Measurements from ENCODE around the gene SFXN2.
A peak's percentile ranks its signal among the peaks of the same experiment; 100 is the strongest.
"Not testable (repeated sequence)": the region's sequence is repeated elsewhere in the genome, so short reads cannot be mapped to it uniquely, and the experiment has no call there.

The SFXN2 gene

DNA sequence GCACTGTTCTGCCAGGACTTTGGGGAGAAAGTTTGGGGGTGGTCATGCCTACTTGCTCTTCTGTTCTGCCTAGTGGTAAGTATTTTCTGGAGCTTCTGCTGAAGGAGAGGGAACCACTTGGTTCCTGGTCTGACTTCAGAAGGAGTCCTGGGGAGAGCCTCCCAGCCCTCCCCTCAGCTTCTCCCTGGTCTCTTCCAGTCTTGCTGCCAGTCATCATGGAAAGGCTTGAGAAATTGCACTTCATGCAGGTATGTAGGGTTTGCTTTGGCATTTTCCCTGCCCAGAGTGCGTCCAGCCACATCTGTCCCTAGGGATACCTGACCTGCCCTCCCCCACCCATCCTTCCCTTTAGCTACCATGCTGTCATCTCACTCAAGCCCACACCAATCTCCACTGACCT, 18.2 kb downstream of the SFXN2 start:
- Histone ChIP-seq H3K4me3 (ENCODE audit: insufficient read depth, low read depth, low read length) (no peak overlapping the region), H3K4me1 (ENCODE audit: control insufficient read depth, insufficient read depth, low read length) (no peaks in the 10 kb centered on the region), H3K27ac (ENCODE audit: insufficient read depth, low read depth, low read length, poor library complexity, severe bottlenecking) (no peak overlapping the region), H3K36me3 (ENCODE audit: control insufficient read depth, insufficient read depth, low read length) (peaks cover 22% of the 10 kb centered on the region), H3K27me3 (ENCODE audit: control insufficient read depth, insufficient read depth, low read length, poor library complexity, severe bottlenecking) (no peaks in the 10 kb centered on the region), H3K9me3 (ENCODE audit: control insufficient read depth, low read length) (no peaks in the 10 kb centered on the region)
- WGBS, 2 experiments = 83 to 100% methylated on average over 1 of the region's 1 CpG

DNA sequence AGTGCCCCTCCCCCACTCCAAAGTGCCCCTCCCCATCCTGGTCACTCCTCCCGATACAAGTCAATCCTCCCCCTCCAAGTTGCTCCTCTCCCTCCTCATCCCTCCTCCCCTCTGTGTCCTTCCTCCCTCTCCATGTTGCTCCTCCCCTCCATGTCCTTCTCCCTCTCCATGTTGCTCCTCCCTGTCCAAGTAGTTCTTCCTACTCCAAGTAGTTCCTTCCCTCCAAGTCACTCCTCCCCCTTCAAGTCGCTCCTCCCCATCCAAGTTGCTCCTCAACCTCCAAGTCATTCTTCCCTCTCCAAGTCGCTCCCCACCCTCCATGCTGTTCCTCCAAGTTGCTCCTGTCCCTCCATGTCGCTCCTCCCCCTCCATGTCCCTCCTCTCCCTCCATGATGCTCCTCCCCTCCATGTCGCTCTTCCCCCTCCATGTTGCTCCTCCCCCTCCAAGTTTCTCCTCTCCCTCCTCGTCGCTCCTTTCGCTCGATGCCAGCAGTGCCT, 20.7 kb downstream of the SFXN2 start:
- Histone ChIP-seq H3K9me3 (ENCODE audit: control insufficient read depth, low read length) (no peaks in the 10 kb centered on the region), H3K4me1 (ENCODE audit: control insufficient read depth, insufficient read depth, low read length) (no peaks in the 10 kb centered on the region), H3K4me3 (ENCODE audit: insufficient read depth, low read depth, low read length) (no peak overlapping the region), H3K36me3 (ENCODE audit: control insufficient read depth, insufficient read depth, low read length) (peaks cover 16% of the 10 kb centered on the region), H3K27me3 (ENCODE audit: control insufficient read depth, insufficient read depth, low read length, poor library complexity, severe bottlenecking) (no peaks in the 10 kb centered on the region), H3K27ac (ENCODE audit: insufficient read depth, low read depth, low read length, poor library complexity, severe bottlenecking) (no peak overlapping the region)
- WGBS, 2 experiments = 67% methylated on average over 9 of the region's 9 CpGs

DNA sequence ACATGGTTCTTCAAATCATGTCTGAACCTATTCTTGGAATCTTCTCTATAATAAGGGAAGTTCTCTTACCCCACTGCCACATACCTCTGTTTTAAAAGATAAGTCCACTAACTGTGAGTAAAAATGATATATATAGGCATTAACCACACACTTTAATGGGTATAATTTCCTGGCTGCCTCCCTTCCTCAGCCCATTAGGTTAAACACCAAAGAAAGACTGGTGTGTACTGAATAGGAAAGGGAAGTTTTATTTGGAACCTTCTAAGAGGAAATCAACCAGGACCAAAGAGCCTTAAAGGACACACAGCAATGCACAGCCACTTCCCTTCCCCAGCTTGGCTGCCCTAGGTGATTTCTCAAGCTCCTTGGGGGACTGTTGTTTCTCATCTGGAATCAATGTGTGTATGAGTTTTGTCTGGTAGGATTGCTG, 24.3 kb downstream of the SFXN2 start:
- H3K27ac ChIP-seq (ENCODE audit: insufficient read depth, low read depth, low read length, poor library complexity, severe bottlenecking) = no peak overlapping the region
- no peaks in the 10 kb centered on the region for H3K27me3 ChIP-seq (ENCODE audit: control insufficient read depth, insufficient read depth, low read length, poor library complexity, severe bottlenecking)
- no peaks in the 10 kb centered on the region for H3K36me3 ChIP-seq (ENCODE audit: control insufficient read depth, insufficient read depth, low read length)
- H3K9me3 ChIP-seq (ENCODE audit: control insufficient read depth, low read length) = no peaks in the 10 kb centered on the region
- H3K4me3 ChIP-seq (ENCODE audit: insufficient read depth, low read depth, low read length) = no peak overlapping the region
- H3K4me1 ChIP-seq (ENCODE audit: control insufficient read depth, insufficient read depth, low read length) = no peaks in the 10 kb centered on the region

DNA sequence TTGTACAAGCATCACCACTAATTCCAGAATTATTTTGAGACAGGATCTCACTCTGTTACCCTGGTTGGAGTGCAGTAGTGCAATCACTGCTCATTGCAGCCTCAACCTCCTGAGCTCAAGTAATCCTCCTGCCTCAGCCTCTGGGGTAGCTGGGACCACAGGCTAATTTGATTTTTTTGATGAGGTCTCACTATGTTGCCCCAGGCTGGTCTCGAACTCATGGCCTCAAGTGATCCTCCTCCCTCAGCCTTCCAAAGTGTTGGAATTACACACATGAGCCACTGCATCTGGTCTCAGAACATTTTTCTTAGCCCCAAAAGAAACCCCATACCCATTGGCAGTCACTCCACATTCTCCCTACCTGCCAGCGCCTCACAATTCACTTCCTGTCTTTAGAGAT, 25.8 kb downstream of the SFXN2 start:
- WGBS, 2 experiments = 82% methylated on average over 2 of the region's 2 CpGs
- no peaks in the 10 kb centered on the region for H3K36me3 ChIP-seq (ENCODE audit: control insufficient read depth, insufficient read depth, low read length)
- no peaks in the 10 kb centered on the region for H3K27me3 ChIP-seq (ENCODE audit: control insufficient read depth, insufficient read depth, low read length, poor library complexity, severe bottlenecking)
- no peak overlapping the region for H3K4me3 ChIP-seq (ENCODE audit: insufficient read depth, low read depth, low read length)
- H3K9me3 ChIP-seq (ENCODE audit: control insufficient read depth, low read length) = no peaks in the 10 kb centered on the region
- H3K27ac ChIP-seq (ENCODE audit: insufficient read depth, low read depth, low read length, poor library complexity, severe bottlenecking) = no peak overlapping the region
- H3K4me1 ChIP-seq (ENCODE audit: control insufficient read depth, insufficient read depth, low read length) = peaks cover 6% of the 10 kb centered on the region

DNA sequence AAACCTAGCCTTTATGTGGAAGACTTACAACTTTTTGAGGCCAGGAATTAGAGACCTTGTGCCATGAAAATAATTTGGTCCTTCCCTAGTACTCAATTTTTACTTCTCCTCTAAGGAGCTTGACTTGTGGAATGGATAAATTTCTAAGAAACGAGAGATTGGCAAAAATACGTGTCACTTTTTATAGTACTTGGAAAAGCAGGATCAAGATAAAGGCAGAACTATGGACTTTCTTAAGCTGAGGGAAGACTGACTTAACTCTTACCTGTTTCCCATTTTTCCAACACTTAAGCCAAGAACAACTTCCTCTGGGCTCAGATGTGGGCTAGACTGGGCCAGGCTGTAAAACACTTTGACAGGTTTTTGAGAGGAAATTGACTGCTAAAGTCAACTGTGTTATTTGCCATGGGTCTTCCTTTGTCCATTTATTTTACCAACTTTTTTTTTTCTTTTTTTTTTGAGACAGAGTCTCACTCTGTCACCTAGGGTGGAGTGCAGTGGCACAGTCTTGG, 27.3 kb downstream of the SFXN2 start:
- H3K27ac ChIP-seq (ENCODE audit: insufficient read depth, low read depth, low read length, poor library complexity, severe bottlenecking) = no peak overlapping the region
- no peaks in the 10 kb centered on the region for H3K27me3 ChIP-seq (ENCODE audit: control insufficient read depth, insufficient read depth, low read length, poor library complexity, severe bottlenecking)
- no peaks in the 10 kb centered on the region for H3K36me3 ChIP-seq (ENCODE audit: control insufficient read depth, insufficient read depth, low read length)
- H3K4me1 ChIP-seq (ENCODE audit: control insufficient read depth, insufficient read depth, low read length) = peaks cover 6% of the 10 kb centered on the region
- no peaks in the 10 kb centered on the region for H3K9me3 ChIP-seq (ENCODE audit: control insufficient read depth, low read length)
- H3K4me3 ChIP-seq (ENCODE audit: insufficient read depth, low read depth, low read length) = no peak overlapping the region
- WGBS, 2 experiments = 91 to 98% methylated on average over 2 of the region's 2 CpGs

DNA sequence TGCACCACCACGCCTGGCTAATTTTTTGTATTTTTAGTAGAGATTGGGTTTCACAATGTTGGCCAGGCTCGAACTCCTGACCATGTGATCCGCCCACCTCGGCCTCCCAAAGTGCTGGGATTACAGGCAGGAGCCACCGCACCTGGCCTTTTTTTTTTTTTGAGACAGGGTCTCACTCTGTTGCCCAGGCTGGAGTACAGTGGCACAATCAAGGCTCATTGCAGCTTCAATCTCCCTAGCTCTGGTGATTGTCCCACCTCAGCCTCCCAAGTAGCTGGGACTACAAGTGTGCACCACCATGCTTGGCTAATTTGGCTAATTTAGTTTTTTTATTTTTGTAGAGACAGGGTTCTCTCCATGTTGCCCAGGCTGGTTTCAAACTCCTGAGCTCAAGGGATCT, 27.9 kb downstream of the SFXN2 start:
- H3K27me3 ChIP-seq (ENCODE audit: control insufficient read depth, insufficient read depth, low read length, poor library complexity, severe bottlenecking); H3K4me1 ChIP-seq (ENCODE audit: control insufficient read depth, insufficient read depth, low read length); H3K36me3 ChIP-seq (ENCODE audit: control insufficient read depth, insufficient read depth, low read length); H3K4me3 ChIP-seq (ENCODE audit: insufficient read depth, low read depth, low read length); H3K27ac ChIP-seq (ENCODE audit: insufficient read depth, low read depth, low read length, poor library complexity, severe bottlenecking); H3K9me3 ChIP-seq (ENCODE audit: control insufficient read depth, low read length): not testable (repeated sequence)
- 91 to 95% methylated on average over 5 of the region's 5 CpGs for WGBS, 2 experiments

DNA sequence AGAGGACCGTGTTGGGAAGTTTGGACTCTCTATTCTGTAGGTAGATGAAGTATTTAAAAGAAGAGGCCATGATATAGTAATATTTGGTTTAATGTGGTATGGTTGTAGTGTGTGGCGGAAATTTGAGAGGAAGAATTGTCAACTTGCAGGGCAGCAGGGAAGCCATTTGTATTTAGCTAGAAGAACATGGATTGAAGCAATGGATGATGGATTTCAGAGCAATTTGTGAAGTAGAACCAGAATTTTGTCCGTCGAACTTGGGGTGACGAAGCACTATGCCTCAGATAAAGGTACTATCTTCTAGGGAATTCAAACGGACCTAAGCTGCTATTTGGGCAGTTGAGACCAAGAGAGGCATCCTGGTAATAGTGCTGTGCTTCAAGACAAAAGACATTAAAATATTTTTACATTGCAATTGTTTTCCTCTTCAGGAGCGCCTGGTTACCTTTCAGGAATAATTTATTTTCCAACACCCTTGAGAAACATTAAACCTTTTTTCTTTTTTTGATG, 28.7 kb downstream of the SFXN2 start:
- Histone ChIP-seq H3K27ac (ENCODE audit: insufficient read depth, low read depth, low read length, poor library complexity, severe bottlenecking) (no peak overlapping the region), H3K9me3 (ENCODE audit: control insufficient read depth, low read length) (no peaks in the 10 kb centered on the region), H3K4me3 (ENCODE audit: insufficient read depth, low read depth, low read length) (no peak overlapping the region)

DNA sequence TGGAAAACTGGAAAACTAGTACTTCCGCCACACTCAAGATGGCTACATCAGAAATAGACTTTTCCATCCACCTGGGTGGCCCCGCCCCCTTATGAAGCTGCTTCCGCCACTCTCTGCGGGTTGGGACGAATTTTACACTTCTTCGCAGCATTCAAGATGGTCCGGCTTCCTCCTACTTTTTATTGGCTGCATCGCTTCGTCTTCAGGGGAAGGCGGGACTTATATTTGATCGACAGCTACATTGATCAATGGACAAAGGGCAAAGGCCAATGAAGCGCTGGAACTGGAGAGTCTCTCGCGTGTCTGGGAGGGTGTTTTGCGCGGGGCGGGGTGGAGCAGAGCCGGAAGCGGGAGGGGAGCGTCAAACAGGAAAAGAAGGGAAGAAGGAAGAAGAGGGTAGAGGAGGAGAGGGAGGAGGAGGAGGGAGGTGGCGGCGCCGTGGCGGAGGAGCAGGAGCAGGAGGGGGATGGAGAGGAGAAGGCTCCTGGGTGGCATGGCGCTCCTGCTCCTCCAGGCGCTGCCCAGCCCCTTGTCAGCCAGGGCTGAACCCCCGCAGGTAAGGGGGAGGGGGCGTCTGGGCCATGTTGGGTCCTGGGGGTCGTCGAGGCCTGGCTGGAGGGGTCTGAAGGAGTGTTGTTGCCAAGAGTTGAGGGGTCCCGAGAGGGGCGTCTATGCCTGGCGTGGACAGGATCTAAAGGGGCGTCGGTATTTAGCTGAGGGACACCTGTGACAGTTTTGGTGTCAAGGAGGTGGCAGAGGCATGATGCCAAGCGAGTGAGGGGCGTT, 29.3 kb downstream of the SFXN2 start, which contains the start of gene WBP1L:
WBP1L (plus strand) TSS at position 361 of the 786 bp plus-strand sequence; CDS start at position 467, 106 bp downstream.
- 1% methylated on average over 37 of the region's 37 CpGs for WGBS, 2 experiments

More for the DNA sequence above, 28.7 kb downstream of the SFXN2 start:
- Histone ChIP-seq H3K4me1 (ENCODE audit: control insufficient read depth, insufficient read depth, low read length) (peaks cover 6% of the 10 kb centered on the region), H3K27me3 (ENCODE audit: control insufficient read depth, insufficient read depth, low read length, poor library complexity, severe bottlenecking) (no peaks in the 10 kb centered on the region), H3K36me3 (ENCODE audit: control insufficient read depth, insufficient read depth, low read length) (no peaks in the 10 kb centered on the region)
- 51 to 55% methylated on average over 7 of the region's 7 CpGs for WGBS, 2 experiments

DNA sequence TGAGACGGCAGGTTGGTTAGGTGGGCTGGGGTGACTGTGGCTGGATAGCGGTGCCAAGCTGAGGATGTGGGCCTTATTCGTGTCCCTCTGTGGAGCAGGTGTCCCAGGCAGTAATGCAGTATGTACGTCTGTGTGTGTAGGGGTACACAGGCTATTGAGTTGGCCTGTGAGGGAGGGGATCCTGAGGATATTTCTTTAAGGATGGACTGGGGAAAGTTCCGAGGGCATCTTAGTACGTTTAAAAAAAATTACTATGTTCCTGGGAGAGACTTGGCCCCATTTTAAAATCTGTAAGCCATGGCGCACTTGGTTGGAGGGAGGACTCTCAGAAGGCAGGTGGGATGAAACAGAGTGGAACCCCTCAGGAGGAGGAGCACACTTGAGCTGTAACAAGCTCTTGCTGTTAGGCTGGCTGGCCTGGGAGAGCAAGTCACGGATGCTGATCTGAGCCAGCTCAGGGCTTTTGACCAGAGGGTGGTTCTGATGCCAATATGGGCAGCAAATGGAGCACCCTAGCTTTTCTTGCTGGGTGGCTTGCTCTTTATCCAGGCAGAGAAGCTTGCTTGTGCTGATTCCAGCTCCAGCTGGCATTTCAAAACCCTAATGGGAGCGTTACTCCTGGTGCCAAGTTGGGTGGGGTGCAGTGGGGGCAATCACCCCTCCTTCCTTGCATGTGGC, 30.1 kb downstream of the SFXN2 start:
- H3K36me3 ChIP-seq (ENCODE audit: control insufficient read depth, insufficient read depth, low read length) = no peaks in the 10 kb centered on the region
- no peak overlapping the region for H3K27ac ChIP-seq (ENCODE audit: insufficient read depth, low read depth, low read length, poor library complexity, severe bottlenecking)
- H3K4me3 ChIP-seq (ENCODE audit: insufficient read depth, low read depth, low read length) = peak overlapping the region; percentile 72
- H3K27me3 ChIP-seq (ENCODE audit: control insufficient read depth, insufficient read depth, low read length, poor library complexity, severe bottlenecking) = no peaks in the 10 kb centered on the region
- WGBS, 2 experiments = 20 to 22% methylated on average over 9 of the region's 9 CpGs
- peaks cover 6% of the 10 kb centered on the region for H3K4me1 ChIP-seq (ENCODE audit: control insufficient read depth, insufficient read depth, low read length)
- no peaks in the 10 kb centered on the region for H3K9me3 ChIP-seq (ENCODE audit: control insufficient read depth, low read length)

More for the DNA sequence above, 29.3 kb downstream of the SFXN2 start, which contains the start of gene WBP1L:
- H3K9me3 ChIP-seq (ENCODE audit: control insufficient read depth, low read length) = no peaks in the 10 kb centered on the region
- peak within 1 kb of the TSS; percentile 33 for H3K27ac ChIP-seq (ENCODE audit: insufficient read depth, low read depth, low read length, poor library complexity, severe bottlenecking)
- H3K4me1 ChIP-seq (ENCODE audit: control insufficient read depth, insufficient read depth, low read length) = peaks cover 6% of the 10 kb centered on the region
- no peaks in the 10 kb centered on the region for H3K27me3 ChIP-seq (ENCODE audit: control insufficient read depth, insufficient read depth, low read length, poor library complexity, severe bottlenecking)
- H3K4me3 ChIP-seq (ENCODE audit: insufficient read depth, low read depth, low read length) = peak within 1 kb of the TSS; percentile 72
- H3K36me3 ChIP-seq (ENCODE audit: control insufficient read depth, insufficient read depth, low read length) = no peaks in the 10 kb centered on the region

DNA sequence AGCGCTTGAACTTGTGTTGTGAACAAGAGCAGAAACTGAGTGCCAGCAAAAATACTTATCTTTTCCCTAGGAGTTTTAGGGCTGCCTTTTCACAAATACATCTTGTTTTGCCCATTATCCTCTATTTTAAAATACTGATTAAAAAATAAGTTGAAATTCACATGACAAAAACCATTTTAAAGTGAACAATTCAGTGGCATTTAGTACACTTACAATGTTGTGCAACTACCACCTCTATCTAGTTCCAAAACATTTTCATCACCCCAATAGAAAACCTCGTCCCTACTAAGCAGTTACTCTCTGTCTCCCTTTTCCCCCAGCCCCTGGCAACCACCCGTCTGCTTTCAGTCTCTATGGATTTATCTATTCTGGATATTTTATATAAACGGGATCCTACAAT, 30.7 kb downstream of the SFXN2 start:
- Histone ChIP-seq H3K4me3 (ENCODE audit: insufficient read depth, low read depth, low read length) (peak overlapping the region; percentile 72), H3K27ac (ENCODE audit: insufficient read depth, low read depth, low read length, poor library complexity, severe bottlenecking) (no peak overlapping the region), H3K36me3 (ENCODE audit: control insufficient read depth, insufficient read depth, low read length) (no peaks in the 10 kb centered on the region), H3K27me3 (ENCODE audit: control insufficient read depth, insufficient read depth, low read length, poor library complexity, severe bottlenecking) (no peaks in the 10 kb centered on the region), H3K4me1 (ENCODE audit: control insufficient read depth, insufficient read depth, low read length) (peaks cover 6% of the 10 kb centered on the region), H3K9me3 (ENCODE audit: control insufficient read depth, low read length) (no peaks in the 10 kb centered on the region)
- WGBS, 2 experiments = 96 to 99% methylated on average over 4 of the region's 4 CpGs

Data from ectodermal cell (in vitro differentiated cells).